Bronchial epithelial cell (primary cell): ENCODE results near the gene HOXD11. TPM values are rescaled to one million over a fixed set of nuclear protein-coding genes. Genes with fewer than 3 reads are reported as not detected.

Experiments used
- DNase-seq: peaks from one replicate; pipeline ENCODE4 v3.0.0-alpha.2; 2010; ENCODE audit warnings: low read depth
- FAIRE-seq: peaks from 2 replicates; lab custom pipeline; 2011; peaks lifted over from hg19 to GRCh38; lab: Jason Lieb, UNC
- H3K27me3 ChIP-seq: 2 replicates; pipeline ENCODE4 v1.5.1; 2011; ENCODE audit warnings: low read length; ENCODE audit not compliant: control insufficient read depth, insufficient read depth
- H3K36me3 ChIP-seq: 2 replicates; pipeline ENCODE4 v1.5.1; 2011; ENCODE audit warnings: low read length; ENCODE audit not compliant: control insufficient read depth, insufficient read depth
- H3K4me3 ChIP-seq: 2 replicates; pipeline ENCODE4 v1.5.1; 2011; ENCODE audit warnings: mild to moderate bottlenecking, low read depth, low read length, control low read depth
- CTCF ChIP-seq: IDR thresholded peaks from 2 replicates; pipeline ENCODE4 v1.5.1; 2011; ENCODE audit warnings: mild to moderate bottlenecking, moderate library complexity, low read length, control low read depth, inconsistent platforms; ENCODE audit not compliant: insufficient read depth, severe bottlenecking
- total RNA-seq: library from RNA; depleted of rRNA; stranded (reverse); fragments of >200 nt; gene quantifications from 2 replicates; pipeline ENCODE4 v1.2.1, GENCODE V29; 2014

The HOXD11 gene
- total RNA-seq, 1 donor from 2014 or later, result not detected

- H3K4me3 ChIP-seq, result no peak overlapping the region
- peaks cover 72% of the 10 kb centered on the region for H3K27me3 ChIP-seq
- TF ChIP-seq CTCF, result no peak
- DNase-seq (no peak), FAIRE-seq (no peak)
- H3K36me3 ChIP-seq, result no peaks in the 10 kb centered on the region
Measured at GRCh38 chr2:176155356-176156044, 48.4 kb downstream of the HOXD11 start.

DNA sequence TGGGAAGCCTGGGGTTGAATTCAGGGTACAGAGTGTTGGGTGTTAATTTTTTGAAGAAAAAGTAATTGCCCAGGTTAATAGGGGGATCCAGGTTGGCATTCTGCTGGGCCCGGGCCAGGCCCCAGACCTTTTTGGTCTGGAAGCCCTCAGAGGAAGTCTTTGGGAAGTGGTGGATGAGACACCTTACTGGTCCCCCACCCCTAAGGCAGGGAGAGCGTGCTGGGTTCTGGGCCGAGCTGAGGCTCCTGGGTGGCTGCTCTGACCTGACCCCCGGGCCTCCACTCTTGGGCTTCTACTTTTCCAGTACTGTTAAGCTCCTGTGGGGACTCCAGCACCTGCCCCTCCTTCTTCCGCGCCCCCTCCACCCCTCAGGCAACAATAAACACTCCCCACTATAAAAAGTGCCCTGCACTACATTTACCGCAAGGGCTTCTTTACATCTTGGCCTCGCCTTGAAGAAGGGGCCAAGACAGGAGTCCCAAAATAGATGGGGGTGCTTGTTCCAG is 49.3 kb downstream of the HOXD11 start:
- no peak for TF ChIP-seq CTCF
- DNase-seq (no peak), FAIRE-seq (no peak)
- no peaks in the 10 kb centered on the region for H3K36me3 ChIP-seq
- no peak overlapping the region for H3K4me3 ChIP-seq
- H3K27me3 ChIP-seq, result peaks cover 71% of the 10 kb centered on the region

DNA sequence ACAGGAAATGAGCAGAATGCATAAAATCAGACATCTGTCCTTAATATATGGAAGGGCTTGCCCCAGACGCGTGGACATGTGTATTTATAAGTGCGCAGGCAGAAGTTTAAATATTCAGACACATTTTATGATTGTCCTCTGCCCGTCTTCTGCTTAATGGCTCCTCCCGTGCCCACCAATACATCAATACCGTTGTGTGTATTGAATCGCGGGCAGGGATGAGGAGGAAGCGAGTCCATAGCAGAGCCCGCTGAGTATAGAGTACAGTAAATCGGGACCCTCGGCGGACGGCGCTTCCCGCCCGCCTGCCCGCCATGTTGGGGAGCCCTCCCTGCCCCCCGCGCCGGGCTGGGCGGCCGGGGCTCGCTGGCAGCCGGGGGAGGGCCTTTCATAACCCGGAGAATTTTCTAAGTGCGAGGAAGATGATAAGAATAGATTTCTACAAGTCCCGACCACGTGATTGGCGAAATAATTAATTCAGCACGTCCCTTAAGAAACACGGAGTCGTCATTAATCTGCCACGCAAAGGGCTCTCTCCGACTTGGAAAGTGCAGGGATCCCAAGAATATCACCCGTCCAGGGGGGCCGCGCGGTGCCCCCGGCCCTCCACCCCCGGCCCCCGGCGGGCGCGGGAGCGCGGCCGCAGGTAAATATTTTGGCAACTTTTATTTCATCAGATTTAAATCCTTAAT is 49.9 kb downstream of the HOXD11 start, which contains the start of gene HOXD3:
Gene HOXD3, plus strand, starts transcription at position 501 of the 692 bp plus-strand sequence. CDS start 11,808 bp downstream, outside the sequence.
- DNase-seq, result no peak
- no peak for FAIRE-seq
- TF ChIP-seq CTCF, result no peak
- no peak within 1 kb of the TSS for H3K4me3 ChIP-seq
- H3K36me3 ChIP-seq, result no peaks in the 10 kb centered on the region
- peaks cover 69% of the 10 kb centered on the region for H3K27me3 ChIP-seq

DNA sequence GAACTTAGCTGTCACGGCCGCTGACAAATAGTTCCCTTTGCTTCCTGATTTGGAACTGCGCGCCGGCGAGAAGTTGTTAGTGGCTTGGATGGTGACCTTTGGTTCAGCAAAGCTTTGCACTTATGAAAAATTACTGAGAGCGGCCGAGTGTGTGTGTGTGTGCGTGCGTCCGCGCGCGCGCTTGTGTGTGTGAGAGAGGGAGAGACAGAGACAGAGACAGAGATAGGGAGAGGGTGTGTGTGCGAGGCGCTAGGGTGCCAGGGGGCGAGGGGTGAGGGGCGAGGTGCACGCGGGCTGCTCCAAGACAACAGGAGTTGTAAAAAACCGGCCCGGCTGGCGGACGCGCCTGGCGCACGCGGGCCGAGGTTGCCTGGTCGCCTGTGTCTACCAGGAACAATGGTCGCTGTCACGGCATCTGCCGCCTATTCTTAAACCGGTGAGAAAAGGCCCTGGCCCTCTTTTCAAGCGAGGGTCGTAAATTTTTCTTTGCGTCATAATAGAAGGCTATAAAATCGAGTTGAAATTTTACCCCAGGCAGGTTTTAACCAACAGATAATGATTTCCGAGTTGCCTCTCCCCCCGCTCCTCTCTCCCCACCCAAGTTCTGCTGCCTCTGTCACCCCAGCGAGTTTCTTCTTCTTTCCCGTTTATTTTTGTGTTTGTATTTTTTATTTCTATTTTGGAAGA is 50.6 kb downstream of the HOXD11 start:
- Histone ChIP-seq H3K36me3 (no peaks in the 10 kb centered on the region), H3K27me3 (peaks cover 71% of the 10 kb centered on the region), H3K4me3 (no peak overlapping the region)
- no peak for FAIRE-seq
- DNase-seq, result no peak
- no peak for TF ChIP-seq CTCF

DNA sequence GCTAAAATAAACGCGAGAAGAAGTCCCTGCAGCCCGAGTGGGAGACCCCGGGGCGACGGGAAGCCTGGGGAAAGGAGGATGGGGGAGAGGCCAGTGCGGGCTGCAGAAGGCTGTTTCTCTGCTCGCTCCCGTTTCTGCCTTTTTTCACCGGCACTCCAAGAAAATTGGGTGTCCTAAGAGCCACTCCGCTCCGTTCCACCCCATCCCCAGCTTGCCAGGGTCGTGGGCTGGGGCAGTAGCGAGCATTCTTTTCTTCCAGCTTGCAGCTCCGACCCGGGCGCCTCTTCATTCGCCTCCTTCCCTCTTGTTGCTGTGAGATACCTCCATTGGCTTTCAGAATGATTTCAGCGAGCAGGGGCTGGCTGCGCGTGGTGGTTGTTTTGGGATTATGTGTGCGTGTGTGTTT is 51.1 kb downstream of the HOXD11 start:
- DNase-seq (no peak), FAIRE-seq (no peak)
- no peak for TF ChIP-seq CTCF
- no peak overlapping the region for H3K4me3 ChIP-seq
- no peaks in the 10 kb centered on the region for H3K36me3 ChIP-seq
- H3K27me3 ChIP-seq, result peaks cover 74% of the 10 kb centered on the region
